ENCODE data around the gene SHISA6.

The SHISA6 gene

DNA sequence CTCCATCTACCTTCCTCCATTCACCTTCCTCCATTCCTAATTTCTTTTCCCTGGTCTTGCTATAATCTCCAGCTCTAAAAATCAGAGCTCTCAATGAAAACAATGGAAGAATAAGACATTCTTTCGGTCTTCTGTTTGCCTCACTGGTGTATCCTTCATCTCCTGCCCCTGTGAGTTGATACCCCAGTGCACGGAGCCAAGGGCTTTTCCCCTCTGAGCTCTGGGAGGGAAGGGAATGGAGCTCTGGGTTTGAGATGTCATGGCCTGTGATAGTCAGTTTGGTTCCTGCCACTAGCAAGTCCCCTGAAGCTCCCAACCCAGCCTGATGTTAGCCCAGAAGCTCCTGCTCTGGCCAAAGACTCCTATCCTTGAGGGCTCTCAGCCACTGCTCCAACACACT is 320.7 kb downstream of the SHISA6 start:
- no peak overlapping the region for H2BK5ac ChIP-seq (ENCODE audit: low read depth, low read length, poor library complexity, severe bottlenecking)
- no peak overlapping the region for H3K4ac ChIP-seq (ENCODE audit: low read depth in 1 of 2, low read length in 2 of 2)
- no peak overlapping the region for H2AFZ ChIP-seq (ENCODE audit: low read depth, low read length)
- H3K36me3 ChIP-seq (ENCODE audit: control insufficient read depth in 1 of 2, insufficient read depth in 2 of 2, low read depth in 1 of 2, low read length in 2 of 2) = no peaks in the 10 kb centered on the region
- no peak overlapping the region for H3K14ac ChIP-seq (ENCODE audit: low read length in 2 of 2)
- WGBS = 57% methylated on average over 1 of the region's 2 CpGs
- H3K4me1 ChIP-seq (ENCODE audit: control insufficient read depth, insufficient read depth, low read depth, low read length) = no peaks in the 10 kb centered on the region
- H3K27me3 ChIP-seq (ENCODE audit: control insufficient read depth in 1 of 2, insufficient read depth in 1 of 2, low read length in 2 of 2) = no peaks in the 10 kb centered on the region
- H3K9me3 ChIP-seq (ENCODE audit: control insufficient read depth, low read length) = peaks cover 2% of the 10 kb centered on the region
- H4K91ac ChIP-seq (ENCODE audit: low read length) = no peak overlapping the region
- no peak overlapping the region for H3K27ac ChIP-seq (ENCODE audit: low read length, poor library complexity, severe bottlenecking)
- no peak overlapping the region for H4K8ac ChIP-seq (ENCODE audit: low read length)
- no peak overlapping the region for H3K4me3 ChIP-seq (ENCODE audit: insufficient read depth in 1 of 2, low read depth in 1 of 2, low read length in 2 of 2)
- H3K23ac ChIP-seq (ENCODE audit: low read length in 2 of 2) = no peak overlapping the region
- H3K4me2 ChIP-seq (ENCODE audit: low read length, poor library complexity, severe bottlenecking) = no peak overlapping the region
- H3K9ac ChIP-seq (ENCODE audit: low read length) = no peak overlapping the region
- H3K79me1 ChIP-seq (replicated peaks; ENCODE audit: low read length, poor library complexity, severe bottlenecking) = no peaks in the 10 kb centered on the region
- H3K18ac ChIP-seq (ENCODE audit: low read depth in 1 of 2, low read length in 2 of 2) = no peak overlapping the region
- H2AK5ac ChIP-seq (ENCODE audit: low read length, severe bottlenecking) = no peak overlapping the region
- H2BK120ac ChIP-seq (ENCODE audit: low read depth, low read length) = no peak overlapping the region
- DNase-seq = no peak
- no peak overlapping the region for H2BK12ac ChIP-seq (ENCODE audit: low read length in 2 of 2)
- no peak overlapping the region for H2BK15ac ChIP-seq (ENCODE audit: low read depth, poor library complexity, severe bottlenecking)

DNA sequence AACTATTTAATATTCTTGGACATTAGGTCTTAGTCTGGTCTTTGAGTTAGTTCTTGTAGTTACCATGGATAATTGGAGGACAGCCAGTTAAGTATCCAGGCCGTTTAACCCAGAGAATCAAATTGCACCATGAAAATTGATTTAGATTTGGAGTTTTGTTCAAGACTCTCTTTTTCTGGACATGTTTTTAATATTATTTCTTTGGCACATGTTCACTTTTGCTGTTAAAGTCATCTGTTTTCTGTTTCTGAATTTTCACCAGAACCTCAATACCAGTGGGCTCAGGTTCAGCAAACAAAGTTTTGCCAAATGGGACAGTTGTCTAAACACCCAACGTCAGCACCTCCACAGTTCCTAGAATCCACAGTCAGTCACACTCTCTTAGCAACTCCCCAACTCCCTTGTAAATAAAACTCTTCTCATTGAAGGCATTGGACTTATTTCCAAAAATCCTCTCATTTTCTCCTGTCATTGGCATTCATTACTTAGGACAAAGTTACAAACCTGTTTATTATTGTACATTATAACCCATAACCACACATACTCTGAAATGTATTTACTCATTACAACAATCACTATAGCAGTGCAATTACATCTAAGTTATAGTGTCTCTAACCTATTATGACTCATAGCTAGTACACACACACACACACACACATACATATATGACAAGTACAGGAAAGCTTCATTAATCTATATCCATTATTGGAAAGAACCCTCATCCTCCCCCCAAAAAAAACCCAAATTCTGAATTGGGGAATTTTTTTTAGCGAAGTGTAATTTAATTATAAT is 323.8 kb downstream of the SHISA6 start:
- Histone ChIP-seq H3K27me3 (ENCODE audit: control insufficient read depth in 1 of 2, insufficient read depth in 1 of 2, low read length in 2 of 2) (no peaks in the 10 kb centered on the region), H3K9me3 (ENCODE audit: control insufficient read depth, low read length) (no peaks in the 10 kb centered on the region)
- WGBS = 52% methylated on average over 2 of the region's 3 CpGs

GRCh38 chr17:11565591-11565990 is 324.6 kb downstream of the SHISA6 start:
- no peak overlapping the region for H2BK120ac ChIP-seq (ENCODE audit: low read depth, low read length)

More for the DNA sequence above, 323.8 kb downstream of the SHISA6 start:
- H3K4me3 ChIP-seq (ENCODE audit: insufficient read depth in 1 of 2, low read depth in 1 of 2, low read length in 2 of 2) = no peak overlapping the region
- H2BK5ac ChIP-seq (ENCODE audit: low read depth, low read length, poor library complexity, severe bottlenecking) = no peak overlapping the region
- H3K4ac ChIP-seq (ENCODE audit: low read depth in 1 of 2, low read length in 2 of 2) = no peak overlapping the region
- no peak overlapping the region for H4K8ac ChIP-seq (ENCODE audit: low read length)
- H2AK5ac ChIP-seq (ENCODE audit: low read length, severe bottlenecking) = no peak overlapping the region
- H3K79me1 ChIP-seq (replicated peaks; ENCODE audit: low read length, poor library complexity, severe bottlenecking) = no peaks in the 10 kb centered on the region
- no peak overlapping the region for H3K27ac ChIP-seq (ENCODE audit: low read length, poor library complexity, severe bottlenecking)
- H3K18ac ChIP-seq (ENCODE audit: low read depth in 1 of 2, low read length in 2 of 2) = no peak overlapping the region
- H2BK12ac ChIP-seq (ENCODE audit: low read length in 2 of 2) = no peak overlapping the region
- H3K4me1 ChIP-seq (ENCODE audit: control insufficient read depth, insufficient read depth, low read depth, low read length) = no peaks in the 10 kb centered on the region
- no peak overlapping the region for H3K4me2 ChIP-seq (ENCODE audit: low read length, poor library complexity, severe bottlenecking)
- H3K9ac ChIP-seq (ENCODE audit: low read length) = no peak overlapping the region
- no peak overlapping the region for H4K91ac ChIP-seq (ENCODE audit: low read length)
- no peak overlapping the region for H2AFZ ChIP-seq (ENCODE audit: low read depth, low read length)
- no peak for DNase-seq
- no peak overlapping the region for H3K23ac ChIP-seq (ENCODE audit: low read length in 2 of 2)
- H2BK15ac ChIP-seq (ENCODE audit: low read depth, poor library complexity, severe bottlenecking) = no peak overlapping the region
- H3K14ac ChIP-seq (ENCODE audit: low read length in 2 of 2) = no peak overlapping the region
- H2BK120ac ChIP-seq (ENCODE audit: low read depth, low read length) = no peak overlapping the region
- no peaks in the 10 kb centered on the region for H3K36me3 ChIP-seq (ENCODE audit: control insufficient read depth in 1 of 2, insufficient read depth in 2 of 2, low read depth in 1 of 2, low read length in 2 of 2)

GRCh38 chr17:11578998-11579397 is 338.0 kb downstream of the SHISA6 start:
- Histone ChIP-seq H3K27ac (ENCODE audit: low read length, poor library complexity, severe bottlenecking) (no peak overlapping the region), H4K91ac (ENCODE audit: low read length) (no peak overlapping the region), H3K36me3 (ENCODE audit: control insufficient read depth in 1 of 2, insufficient read depth in 2 of 2, low read depth in 1 of 2, low read length in 2 of 2) (no peaks in the 10 kb centered on the region), H3K79me1 (replicated peaks; ENCODE audit: low read length, poor library complexity, severe bottlenecking) (no peaks in the 10 kb centered on the region), H3K14ac (ENCODE audit: low read length in 2 of 2) (no peak overlapping the region), H4K8ac (ENCODE audit: low read length) (no peak overlapping the region), H2BK120ac (ENCODE audit: low read depth, low read length) (no peak overlapping the region), H3K23ac (ENCODE audit: low read length in 2 of 2) (no peak overlapping the region), H3K4me1 (ENCODE audit: control insufficient read depth, insufficient read depth, low read depth, low read length) (no peaks in the 10 kb centered on the region), H2BK5ac (ENCODE audit: low read depth, low read length, poor library complexity, severe bottlenecking) (no peak overlapping the region), H3K4ac (ENCODE audit: low read depth in 1 of 2, low read length in 2 of 2) (no peak overlapping the region), H2AFZ (ENCODE audit: low read depth, low read length) (no peak overlapping the region), H3K18ac (ENCODE audit: low read depth in 1 of 2, low read length in 2 of 2) (no peak overlapping the region), H3K27me3 (ENCODE audit: control insufficient read depth in 1 of 2, insufficient read depth in 1 of 2, low read length in 2 of 2) (no peaks in the 10 kb centered on the region), H2BK15ac (ENCODE audit: low read depth, poor library complexity, severe bottlenecking) (no peak overlapping the region), H2BK12ac (ENCODE audit: low read length in 2 of 2) (no peak overlapping the region), H3K4me2 (ENCODE audit: low read length, poor library complexity, severe bottlenecking) (no peak overlapping the region), H3K9ac (ENCODE audit: low read length) (no peak overlapping the region), H3K9me3 (ENCODE audit: control insufficient read depth, low read length) (no peaks in the 10 kb centered on the region), H2AK5ac (ENCODE audit: low read length, severe bottlenecking) (no peak overlapping the region), H3K4me3 (ENCODE audit: insufficient read depth in 1 of 2, low read depth in 1 of 2, low read length in 2 of 2) (no peak overlapping the region)
- DNase-seq = no peak
- 67% methylated on average over 1 of the region's 3 CpGs for WGBS

More at GRCh38 chr17:11565591-11565990, 324.6 kb downstream of the SHISA6 start:
- H3K23ac ChIP-seq (ENCODE audit: low read length in 2 of 2) = no peak overlapping the region
- H2BK15ac ChIP-seq (ENCODE audit: low read depth, poor library complexity, severe bottlenecking) = no peak overlapping the region
- no peak overlapping the region for H3K18ac ChIP-seq (ENCODE audit: low read depth in 1 of 2, low read length in 2 of 2)
- H3K4me2 ChIP-seq (ENCODE audit: low read length, poor library complexity, severe bottlenecking) = no peak overlapping the region
- no peaks in the 10 kb centered on the region for H3K27me3 ChIP-seq (ENCODE audit: control insufficient read depth in 1 of 2, insufficient read depth in 1 of 2, low read length in 2 of 2)
- no peak overlapping the region for H2BK12ac ChIP-seq (ENCODE audit: low read length in 2 of 2)
- WGBS = 69% methylated on average over 4 of the region's 4 CpGs
- peaks cover 2% of the 10 kb centered on the region for H3K9me3 ChIP-seq (ENCODE audit: control insufficient read depth, low read length)
- no peak overlapping the region for H3K9ac ChIP-seq (ENCODE audit: low read length)
- H3K14ac ChIP-seq (ENCODE audit: low read length in 2 of 2) = no peak overlapping the region
- no peak overlapping the region for H4K8ac ChIP-seq (ENCODE audit: low read length)
- no peaks in the 10 kb centered on the region for H3K36me3 ChIP-seq (ENCODE audit: control insufficient read depth in 1 of 2, insufficient read depth in 2 of 2, low read depth in 1 of 2, low read length in 2 of 2)
- no peak overlapping the region for H2AK5ac ChIP-seq (ENCODE audit: low read length, severe bottlenecking)
- H4K91ac ChIP-seq (ENCODE audit: low read length) = no peak overlapping the region
- no peak overlapping the region for H3K4me3 ChIP-seq (ENCODE audit: insufficient read depth in 1 of 2, low read depth in 1 of 2, low read length in 2 of 2)
- H3K4me1 ChIP-seq (ENCODE audit: control insufficient read depth, insufficient read depth, low read depth, low read length) = no peaks in the 10 kb centered on the region
- H2AFZ ChIP-seq (ENCODE audit: low read depth, low read length) = no peak overlapping the region
- H3K27ac ChIP-seq (ENCODE audit: low read length, poor library complexity, severe bottlenecking) = no peak overlapping the region
- no peaks in the 10 kb centered on the region for H3K79me1 ChIP-seq (replicated peaks; ENCODE audit: low read length, poor library complexity, severe bottlenecking)
- no peak overlapping the region for H3K4ac ChIP-seq (ENCODE audit: low read depth in 1 of 2, low read length in 2 of 2)
- no peak for DNase-seq
- no peak overlapping the region for H2BK5ac ChIP-seq (ENCODE audit: low read depth, low read length, poor library complexity, severe bottlenecking)
